Inflammatory macrophage treated with lipopolysaccharide for 1 hour (primary cell): ENCODE measurements around the gene LRCH1.
"Not testable (repeated sequence)": the region's sequence is repeated elsewhere in the genome, so short reads cannot be mapped to it uniquely, and the experiment has no call there.

Source experiments
- DNase-seq, 2 donors: peaks; one replicate each; pipeline ENCODE4 v3.0.0-alpha.2; 2020 to 2022

The LRCH1 gene

GRCh38 chr13:46552889-46553520 is at the start of gene LRCH1:
Gene LRCH1, plus strand, starts transcription at chr13:46553170. Its CDS starts 227 bp downstream, at chr13:46553397.
- DNase-seq: peak; percentile 79 to 83

- no peak for DNase-seq
These were observed 48.9 kb upstream of the LRCH1 start for GRCh38 chr13:46504036-46504435.

- DNase-seq: peak; percentile 74 to 79
These were observed 45.0 kb upstream of the LRCH1 start for GRCh38 chr13:46507981-46508380.

GRCh38 chr13:46509981-46510380 is 43.0 kb upstream of the LRCH1 start:
- no peak for DNase-seq

- no peak for DNase-seq
These were observed 37.2 kb upstream of the LRCH1 start for GRCh38 chr13:46515803-46516202.

GRCh38 chr13:46516599-46517338 is 36.2 kb upstream of the LRCH1 start:
- no peak for DNase-seq

GRCh38 chr13:46517748-46518147 is 35.2 kb upstream of the LRCH1 start:
- not testable (repeated sequence) for DNase-seq

GRCh38 chr13:46519182-46519581 is 33.8 kb upstream of the LRCH1 start:
- DNase-seq: no peak

GRCh38 chr13:46520166-46520565 is 32.8 kb upstream of the LRCH1 start:
- DNase-seq: peak; percentile 53 to 65

- no peak for DNase-seq
These were observed 31.5 kb upstream of the LRCH1 start for GRCh38 chr13:46521486-46521885.

- DNase-seq: no peak
These were observed 30.8 kb upstream of the LRCH1 start for GRCh38 chr13:46521921-46522747.

GRCh38 chr13:46522748-46523030 is 30.3 kb upstream of the LRCH1 start:
- DNase-seq: no peak

- DNase-seq: no peak
These were observed 28.8 kb upstream of the LRCH1 start for GRCh38 chr13:46523972-46524752.

GRCh38 chr13:46526100-46526735 is 26.8 kb upstream of the LRCH1 start:
- DNase-seq: no peak

- no peak for DNase-seq
These were observed 26.2 kb upstream of the LRCH1 start for GRCh38 chr13:46526740-46527139.

- no peak for DNase-seq
These were observed 25.7 kb upstream of the LRCH1 start for GRCh38 chr13:46527237-46527636.

GRCh38 chr13:46529216-46529919 is 23.6 kb upstream of the LRCH1 start:
- DNase-seq: no peak

GRCh38 chr13:46530084-46530935 is 22.7 kb upstream of the LRCH1 start:
- no peak for DNase-seq

GRCh38 chr13:46531953-46532352 is 21.0 kb upstream of the LRCH1 start:
- DNase-seq: no peak

- DNase-seq: no peak
These were observed 18.0 kb upstream of the LRCH1 start for GRCh38 chr13:46535002-46535401.

GRCh38 chr13:46535825-46536224 is 17.1 kb upstream of the LRCH1 start:
- peak; percentile 79 to 90 for DNase-seq
